ENCODE data around the gene NXF2.
"Not testable (repeated sequence)": the region's sequence is repeated elsewhere in the genome, so short reads cannot be mapped to it uniquely, and the experiment has no call there.

The NXF2 gene

DNA sequence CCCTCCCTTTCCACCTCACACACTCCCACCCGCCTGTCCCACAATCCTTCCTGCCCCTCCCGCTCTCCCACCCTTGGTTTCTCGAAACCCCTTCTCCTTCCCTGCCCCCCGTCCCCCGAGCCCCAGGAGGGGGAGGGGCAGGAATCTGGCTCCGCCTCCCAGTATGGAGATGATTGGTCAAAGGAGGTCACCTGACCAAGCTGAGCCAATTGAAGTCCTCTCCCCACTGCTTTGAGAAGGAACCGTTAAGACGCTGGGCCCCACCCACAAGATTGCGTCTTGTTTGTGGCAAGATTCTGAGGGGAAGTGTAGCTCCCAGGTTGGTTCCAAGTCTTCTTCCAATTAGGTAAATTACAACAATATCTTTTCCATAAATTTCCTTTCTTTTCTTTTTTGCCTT is at the start of gene NXF2:
Gene NXF2 (plus strand): TSS at position 275 of the 400 bp plus-strand sequence. CDS start 59,912 bp downstream, outside the sequence.
- DNase-seq (ENCODE audit: low spot score), result not testable (repeated sequence)

DNA sequence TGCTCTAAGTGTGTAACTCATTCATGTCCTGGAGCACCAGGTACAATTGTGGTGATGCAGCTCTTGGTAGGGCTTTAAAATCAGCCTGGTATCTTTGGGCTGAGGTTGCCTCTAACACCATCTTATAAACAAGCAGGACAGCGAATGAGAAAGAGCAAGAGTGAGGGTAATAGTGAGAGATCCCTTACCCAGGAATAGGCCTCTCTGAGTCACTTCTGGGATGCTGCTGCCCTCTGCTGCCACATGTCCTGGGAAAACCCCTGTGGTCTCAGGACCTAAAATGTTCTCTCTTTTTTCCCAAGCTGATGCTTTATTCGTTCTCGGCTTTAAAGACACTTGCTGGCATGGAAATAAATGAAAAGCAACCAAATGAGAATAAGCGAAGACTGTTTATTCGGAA is 39.0 kb upstream of the NXF2 start:
- not testable (repeated sequence) for DNase-seq (ENCODE audit: low spot score)

GRCh38 chrX:102214986-102215385 is 32.0 kb upstream of the NXF2 start, which contains the start of gene TCP11X1:
TCP11X1 (plus strand) TSS chrX:102215301.
- DNase-seq (ENCODE audit: low spot score), result not testable (repeated sequence)

DNA sequence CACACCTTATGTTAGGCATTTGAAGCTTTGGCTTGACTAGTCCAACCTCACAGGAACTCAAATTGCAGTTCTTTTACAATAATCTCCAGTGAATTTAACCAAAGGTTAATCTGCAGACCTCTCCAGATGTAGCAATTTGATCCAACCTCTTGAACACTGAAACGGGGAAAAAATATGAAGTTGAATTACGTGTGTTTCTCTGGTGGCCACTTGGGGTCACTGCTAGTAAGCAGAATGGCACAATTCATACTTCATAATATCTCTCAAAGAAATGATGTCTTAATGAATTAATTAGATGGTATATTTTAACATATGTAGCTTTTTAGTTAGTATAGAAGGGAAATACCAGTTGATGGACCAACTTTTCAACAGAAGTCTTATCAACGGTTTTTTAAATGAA is 30.5 kb upstream of the NXF2 start:
- DNase-seq (ENCODE audit: low spot score), result not testable (repeated sequence)

GRCh38 chrX:102235678-102236077 is 11.3 kb upstream of the NXF2 start:
- DNase-seq (ENCODE audit: low spot score), result not testable (repeated sequence)

- not testable (repeated sequence) for DNase-seq (ENCODE audit: low spot score)
Observed at GRCh38 chrX:102240265-102240664, 6.7 kb upstream of the NXF2 start.

GRCh38 chrX:102272231-102272630 is 25.3 kb downstream of the NXF2 start:
- DNase-seq (ENCODE audit: low spot score), result not testable (repeated sequence)

DNA sequence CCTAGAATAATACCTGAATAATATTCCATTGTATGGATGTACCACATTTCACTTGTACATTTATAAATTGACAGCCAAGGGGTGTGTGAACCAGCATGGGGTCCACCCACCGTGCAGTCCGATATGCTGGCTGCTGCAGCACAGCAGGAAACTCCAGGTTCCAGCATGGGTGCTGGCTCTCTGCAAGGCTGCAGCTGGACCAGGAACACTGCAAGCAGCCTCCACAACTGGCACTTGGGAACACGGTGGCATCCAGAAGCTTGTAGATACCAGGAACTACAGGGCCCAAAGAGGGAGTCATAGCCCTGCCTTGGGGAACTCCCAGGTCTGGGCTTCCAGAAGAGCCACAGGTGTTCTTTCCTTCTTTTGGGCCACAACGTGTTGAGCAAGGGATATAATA is 91.2 kb downstream of the NXF2 start:
- no peak for DNase-seq (ENCODE audit: low spot score)

- DNase-seq (ENCODE audit: low spot score), result peak; percentile 58
Observed at GRCh38 chrX:102339312-102340298, 92.6 kb downstream of the NXF2 start.

GRCh38 chrX:102341867-102342266 is 94.9 kb downstream of the NXF2 start:
- no peak for DNase-seq (ENCODE audit: low spot score)

- DNase-seq (ENCODE audit: low spot score), result peak; percentile 60
Observed at GRCh38 chrX:102345916-102346315, 98.9 kb downstream of the NXF2 start.
